IPS-15b (cell line): Measurements from ENCODE around the gene AAR2.

Source experiments
- H3K27me3 ChIP-seq: one replicate; pipeline ENCODE4 v1.6.1; 2013; ENCODE audit warnings: low read length; ENCODE audit not compliant: control insufficient read depth, insufficient read depth
- H3K36me3 ChIP-seq: one replicate; pipeline ENCODE4 v1.6.1; 2013; ENCODE audit warnings: low read length; ENCODE audit not compliant: control insufficient read depth, insufficient read depth
- H3K4me1 ChIP-seq: one replicate; pipeline ENCODE4 v1.6.1; 2013; ENCODE audit warnings: mild to moderate bottlenecking, low read length; ENCODE audit not compliant: control insufficient read depth, insufficient read depth
- H3K4me3 ChIP-seq: one replicate; pipeline ENCODE4 v1.5.1; 2013; ENCODE audit warnings: low read depth, low read length
- H3K9ac ChIP-seq: one replicate; pipeline ENCODE4 v1.6.1; 2013; ENCODE audit warnings: low read depth, mild to moderate bottlenecking, low read length
- H3K9me3 ChIP-seq: one replicate; pipeline ENCODE4 v1.6.1; 2013; ENCODE audit warnings: mild to moderate bottlenecking, low read length; ENCODE audit not compliant: control insufficient read depth, insufficient read depth

AAR2 gene, protein sequence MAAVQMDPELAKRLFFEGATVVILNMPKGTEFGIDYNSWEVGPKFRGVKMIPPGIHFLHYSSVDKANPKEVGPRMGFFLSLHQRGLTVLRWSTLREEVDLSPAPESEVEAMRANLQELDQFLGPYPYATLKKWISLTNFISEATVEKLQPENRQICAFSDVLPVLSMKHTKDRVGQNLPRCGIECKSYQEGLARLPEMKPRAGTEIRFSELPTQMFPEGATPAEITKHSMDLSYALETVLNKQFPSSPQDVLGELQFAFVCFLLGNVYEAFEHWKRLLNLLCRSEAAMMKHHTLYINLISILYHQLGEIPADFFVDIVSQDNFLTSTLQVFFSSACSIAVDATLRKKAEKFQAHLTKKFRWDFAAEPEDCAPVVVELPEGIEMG

DNA sequence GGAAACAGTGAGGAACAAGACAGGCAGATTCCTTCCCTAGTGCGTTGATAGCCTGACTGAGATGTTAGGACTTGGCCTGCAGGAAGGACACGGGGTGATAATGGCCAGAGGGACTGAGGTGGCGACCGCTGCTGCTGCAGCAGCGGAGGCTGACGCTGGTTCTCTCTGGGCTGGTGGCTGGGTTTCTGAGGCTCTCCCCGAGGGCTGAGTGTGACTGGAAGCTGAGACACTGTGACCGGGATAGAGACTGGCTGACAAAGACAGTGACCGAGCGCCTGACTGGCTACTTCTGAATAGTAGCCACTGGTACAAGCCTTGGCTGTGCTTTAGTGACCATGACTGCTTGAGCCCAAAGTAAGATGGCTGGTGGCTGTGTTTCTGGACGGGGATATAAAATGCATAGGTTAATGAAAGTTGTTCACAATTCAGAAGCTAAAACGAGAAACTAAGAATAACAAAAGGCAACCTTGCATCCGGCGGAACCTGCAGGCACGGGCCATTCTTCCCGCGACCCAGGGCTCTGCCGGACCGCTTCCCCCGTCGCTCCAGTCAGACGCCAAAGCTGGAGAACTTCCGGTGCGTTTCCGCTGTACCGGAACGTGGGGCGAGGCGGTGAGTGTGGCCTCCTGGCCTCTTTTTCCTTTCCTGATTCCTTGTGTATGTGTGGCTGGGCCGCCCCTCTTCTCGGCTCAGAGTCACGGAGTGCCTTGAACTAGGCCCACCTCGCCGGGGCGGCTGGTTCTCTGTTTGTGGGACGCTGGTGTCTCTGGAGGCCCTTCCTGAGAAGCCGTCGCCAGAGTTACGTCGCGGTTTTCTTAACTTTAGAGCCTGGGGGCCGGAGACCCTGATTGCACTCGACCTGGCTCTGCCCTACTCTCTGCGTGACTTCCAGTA lies at the start of gene AAR2:
AAR2 (plus strand) TSS at position 587 of the 894 bp plus-strand sequence. CDS start 3,391 bp downstream, outside the sequence.
- peaks cover 12% of the 10 kb centered on the region for H3K36me3 ChIP-seq

DNA sequence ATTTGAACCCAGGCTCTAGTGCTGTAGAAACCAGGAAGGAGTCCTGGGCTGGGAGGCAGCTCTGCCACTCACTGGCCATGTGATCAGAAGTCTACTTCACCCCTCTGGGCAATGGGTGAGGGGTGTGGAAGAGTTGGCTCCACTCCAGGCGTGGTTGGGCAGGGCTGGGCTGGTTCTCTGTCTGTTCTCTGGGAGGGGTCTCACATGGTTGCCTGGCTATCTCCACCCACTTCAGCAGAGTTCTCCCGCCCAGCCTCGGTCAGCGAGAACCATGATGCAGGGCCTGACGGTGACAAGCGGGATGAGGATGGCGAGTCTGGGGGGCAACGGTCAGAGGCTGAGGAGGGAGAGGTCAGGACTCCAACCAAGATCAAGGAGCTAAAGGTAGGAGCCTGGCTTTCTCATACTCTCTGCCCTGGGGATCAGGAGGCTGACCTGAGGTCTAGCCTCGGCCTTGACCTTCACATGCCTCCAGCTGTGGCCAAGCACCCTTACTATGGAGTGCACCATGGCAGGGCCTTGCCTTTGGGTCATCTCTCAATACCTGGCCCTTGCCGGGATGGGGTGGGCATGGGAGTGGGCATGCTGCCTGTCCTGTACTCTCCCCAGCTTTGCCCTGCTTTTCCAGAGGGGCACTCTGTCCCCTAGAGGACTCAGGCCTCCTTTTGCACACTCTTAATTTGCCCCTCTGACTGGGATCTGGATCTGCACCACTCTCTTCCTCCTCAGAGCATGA lies 42.1 kb upstream of the AAR2 start:
- H3K4me1 ChIP-seq, result no peaks in the 10 kb centered on the region
- no peak overlapping the region for H3K9ac ChIP-seq
- peaks cover 13% of the 10 kb centered on the region for H3K36me3 ChIP-seq
- H3K4me3 ChIP-seq, result no peak overlapping the region
- no peaks in the 10 kb centered on the region for H3K27me3 ChIP-seq
- H3K9me3 ChIP-seq, result no peaks in the 10 kb centered on the region

More for the DNA sequence above, at the start of gene AAR2:
- Histone ChIP-seq H3K4me3 (peak within 1 kb of the TSS; percentile 94), H3K9me3 (no peaks in the 10 kb centered on the region), H3K27me3 (no peaks in the 10 kb centered on the region), H3K4me1 (peaks cover 3% of the 10 kb centered on the region), H3K9ac (peak within 1 kb of the TSS; percentile 93)

DNA sequence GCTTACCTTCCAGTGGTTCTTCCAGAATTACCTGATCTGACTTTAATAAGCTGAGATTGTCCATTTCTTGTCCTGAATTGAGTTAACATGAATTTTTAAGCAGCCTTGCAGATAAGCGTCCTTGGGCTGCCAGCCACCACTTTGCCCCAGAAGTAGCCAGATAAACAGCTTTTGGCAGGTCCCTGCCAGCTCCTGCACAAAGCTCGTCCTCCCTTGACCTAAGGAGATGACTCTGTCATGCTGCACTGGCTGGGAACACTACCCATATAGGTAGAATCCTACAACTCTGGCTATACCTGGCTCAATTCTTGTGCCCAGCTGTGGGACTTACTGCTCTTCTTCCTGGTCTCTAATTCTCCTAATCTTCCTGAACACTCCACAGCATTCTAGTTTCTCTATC lies 39.6 kb upstream of the AAR2 start:
- Histone ChIP-seq H3K4me3 (no peak overlapping the region), H3K36me3 (peaks cover 10% of the 10 kb centered on the region), H3K27me3 (no peaks in the 10 kb centered on the region), H3K4me1 (no peaks in the 10 kb centered on the region), H3K9me3 (no peaks in the 10 kb centered on the region), H3K9ac (no peak overlapping the region)

DNA sequence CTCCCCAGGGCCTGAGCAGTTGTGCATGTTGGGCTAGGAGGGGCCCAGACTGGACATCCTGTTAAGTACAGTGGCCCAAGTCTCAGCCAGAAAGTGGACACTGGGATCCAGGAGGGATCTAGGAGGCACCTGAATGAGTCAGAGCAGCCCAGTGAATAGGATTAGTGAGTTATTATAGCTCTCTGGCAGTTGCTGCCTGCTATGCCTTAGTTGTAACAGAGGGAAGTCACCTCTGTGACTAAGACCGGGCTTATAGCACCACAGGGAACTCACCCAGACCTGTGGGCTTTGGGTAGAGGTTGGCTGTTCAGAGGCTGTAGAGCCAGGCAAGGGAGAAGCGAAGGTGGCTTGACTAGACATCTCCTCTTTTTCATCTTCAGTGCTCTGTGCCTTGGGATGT lies 39.0 kb upstream of the AAR2 start:
- Histone ChIP-seq H3K9ac (no peak overlapping the region), H3K9me3 (no peaks in the 10 kb centered on the region), H3K4me1 (no peaks in the 10 kb centered on the region), H3K36me3 (peaks cover 10% of the 10 kb centered on the region), H3K4me3 (no peak overlapping the region), H3K27me3 (no peaks in the 10 kb centered on the region)

DNA sequence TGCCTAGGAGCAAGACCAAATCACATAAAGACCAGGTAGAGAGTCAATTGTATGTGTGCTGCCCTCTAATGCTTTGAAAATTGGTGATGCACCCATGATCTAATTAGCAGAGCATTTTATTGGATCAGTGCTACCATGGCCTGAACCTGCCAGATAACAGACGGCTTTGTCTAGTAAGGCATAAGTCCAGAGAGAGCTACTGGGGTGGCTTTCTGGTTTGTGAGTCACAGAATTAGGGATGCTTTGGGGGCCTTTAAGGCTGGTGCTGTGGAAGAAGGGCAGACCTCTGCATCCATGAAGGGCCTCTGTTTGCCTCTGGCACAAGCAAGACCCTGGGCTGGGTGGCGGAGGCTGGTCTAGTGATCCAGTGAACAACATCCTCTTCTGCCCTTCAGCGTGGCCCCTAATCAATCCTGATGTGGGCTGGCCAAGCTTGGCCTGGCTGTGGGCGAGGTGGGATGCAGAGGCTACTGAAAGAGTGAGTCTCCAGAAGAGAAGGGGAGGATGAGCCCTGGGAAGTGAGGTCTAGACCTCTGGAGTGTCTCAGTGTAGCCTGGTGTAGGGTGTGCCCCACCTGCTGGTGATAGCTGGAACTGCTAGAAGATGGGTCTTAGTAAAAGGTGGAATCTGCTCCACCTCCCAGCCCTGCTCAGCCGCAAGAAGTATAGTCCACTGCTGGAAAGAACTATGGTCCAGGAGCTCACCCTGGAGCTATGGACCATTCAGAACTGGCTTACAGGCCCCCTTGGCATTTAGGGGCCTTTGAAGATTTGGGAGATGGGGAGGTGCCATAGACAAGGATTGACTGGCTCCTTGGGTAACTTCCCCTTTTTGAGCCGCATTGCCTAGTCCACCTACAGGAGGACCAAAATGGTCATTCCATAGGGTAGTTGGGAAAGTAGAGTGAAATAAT lies 36.7 kb upstream of the AAR2 start:
- H3K9me3 ChIP-seq, result no peaks in the 10 kb centered on the region
- H3K4me3 ChIP-seq, result no peak overlapping the region
- no peaks in the 10 kb centered on the region for H3K4me1 ChIP-seq
- no peaks in the 10 kb centered on the region for H3K27me3 ChIP-seq
- H3K9ac ChIP-seq, result no peak overlapping the region
- peaks cover 5% of the 10 kb centered on the region for H3K36me3 ChIP-seq

DNA sequence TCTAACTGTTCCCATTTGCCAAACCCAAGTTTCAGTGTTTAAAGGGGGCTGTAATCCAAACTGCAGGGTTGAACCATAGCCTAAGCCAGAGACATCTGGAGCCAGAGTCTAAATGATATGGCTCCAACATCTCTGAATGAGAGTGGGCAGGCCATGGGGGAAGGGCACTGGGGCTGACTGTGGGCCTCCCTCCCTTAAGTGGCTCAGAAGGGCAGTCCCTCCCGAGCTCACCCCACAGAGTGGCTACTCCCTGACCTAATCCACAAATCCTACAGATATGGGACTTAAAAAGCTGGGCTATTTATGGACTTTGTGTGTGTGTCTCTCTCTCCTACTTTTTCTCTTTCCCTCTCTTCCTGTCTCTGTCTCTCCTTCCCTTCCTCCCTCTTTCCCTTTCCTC lies 35.8 kb upstream of the AAR2 start:
- Histone ChIP-seq H3K27me3 (no peaks in the 10 kb centered on the region), H3K36me3 (peaks cover 5% of the 10 kb centered on the region), H3K4me1 (no peaks in the 10 kb centered on the region), H3K9me3 (no peaks in the 10 kb centered on the region), H3K4me3 (no peak overlapping the region), H3K9ac (no peak overlapping the region)

DNA sequence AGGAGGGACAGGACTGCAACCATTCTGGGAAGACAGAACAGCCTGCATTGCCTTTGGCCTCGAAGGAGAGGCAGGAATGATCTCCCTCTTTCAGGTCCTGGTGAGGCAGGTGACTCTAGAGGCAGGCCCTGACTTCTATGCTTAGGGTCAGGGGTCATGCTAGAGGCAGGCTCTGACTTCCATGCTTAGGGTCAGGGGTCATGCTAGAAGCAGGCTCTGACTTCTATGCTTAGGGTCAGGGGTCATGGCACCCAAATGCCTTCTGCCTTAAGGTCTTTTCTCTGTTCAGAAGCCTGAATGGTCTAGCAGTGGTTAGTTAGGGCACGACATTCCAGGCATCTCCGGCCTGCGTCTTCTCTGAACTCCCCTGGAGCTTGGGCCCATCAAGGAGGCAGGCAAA lies 35.1 kb upstream of the AAR2 start:
- no peak overlapping the region for H3K9ac ChIP-seq

DNA sequence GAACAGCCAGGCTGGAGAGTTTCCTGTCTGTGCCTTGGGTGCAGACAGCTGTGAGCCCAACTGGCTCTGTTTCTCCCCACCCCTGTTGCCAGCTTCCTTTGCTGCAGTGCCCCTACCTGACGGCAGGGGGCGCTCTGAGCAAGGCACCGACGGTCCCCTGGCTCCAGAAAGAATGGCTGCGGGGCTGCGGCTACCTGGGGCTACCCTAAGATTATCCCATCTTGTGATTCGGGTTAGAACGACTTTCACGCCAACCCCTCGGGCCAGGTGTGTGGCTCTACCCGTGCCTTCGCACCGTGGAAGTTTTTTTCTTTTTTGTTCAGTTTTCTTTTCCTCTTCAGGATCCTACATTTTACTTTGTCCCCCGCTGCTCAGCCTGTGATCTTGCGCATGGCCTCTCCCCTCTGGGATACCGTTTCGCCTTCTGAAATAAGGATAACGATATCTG lies 33.4 kb upstream of the AAR2 start:
- Histone ChIP-seq H3K27me3 (no peaks in the 10 kb centered on the region), H3K9ac (no peak overlapping the region), H3K36me3 (peaks cover 2% of the 10 kb centered on the region), H3K4me1 (no peaks in the 10 kb centered on the region), H3K9me3 (no peaks in the 10 kb centered on the region), H3K4me3 (no peak overlapping the region)

More for the DNA sequence above, 35.1 kb upstream of the AAR2 start:
- H3K4me1 ChIP-seq, result no peaks in the 10 kb centered on the region
- no peak overlapping the region for H3K4me3 ChIP-seq
- H3K36me3 ChIP-seq, result peaks cover 4% of the 10 kb centered on the region
- no peaks in the 10 kb centered on the region for H3K9me3 ChIP-seq
- H3K27me3 ChIP-seq, result no peaks in the 10 kb centered on the region

DNA sequence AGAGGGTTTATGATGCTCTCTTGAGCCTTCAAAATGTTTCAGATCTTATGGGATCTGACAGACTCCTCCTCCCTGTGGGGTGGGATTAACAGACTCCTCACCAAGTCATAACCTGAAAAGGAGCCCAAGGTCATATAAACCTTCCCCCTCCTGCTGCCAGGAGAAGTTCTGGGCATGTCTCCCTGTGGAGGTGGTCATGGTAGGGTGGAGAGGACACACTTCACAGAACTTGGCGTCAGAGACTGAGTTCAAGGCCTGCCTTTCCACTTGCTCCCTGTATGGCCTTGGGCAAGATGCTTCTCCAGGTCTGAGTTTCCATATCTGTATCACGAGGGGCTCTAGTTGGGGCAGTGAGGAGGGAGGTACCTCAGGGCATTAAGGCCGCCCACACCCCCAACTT lies 32.4 kb upstream of the AAR2 start:
- Histone ChIP-seq H3K4me1 (no peaks in the 10 kb centered on the region), H3K4me3 (no peak overlapping the region), H3K9me3 (no peaks in the 10 kb centered on the region), H3K27me3 (no peaks in the 10 kb centered on the region), H3K36me3 (peaks cover 2% of the 10 kb centered on the region), H3K9ac (no peak overlapping the region)

DNA sequence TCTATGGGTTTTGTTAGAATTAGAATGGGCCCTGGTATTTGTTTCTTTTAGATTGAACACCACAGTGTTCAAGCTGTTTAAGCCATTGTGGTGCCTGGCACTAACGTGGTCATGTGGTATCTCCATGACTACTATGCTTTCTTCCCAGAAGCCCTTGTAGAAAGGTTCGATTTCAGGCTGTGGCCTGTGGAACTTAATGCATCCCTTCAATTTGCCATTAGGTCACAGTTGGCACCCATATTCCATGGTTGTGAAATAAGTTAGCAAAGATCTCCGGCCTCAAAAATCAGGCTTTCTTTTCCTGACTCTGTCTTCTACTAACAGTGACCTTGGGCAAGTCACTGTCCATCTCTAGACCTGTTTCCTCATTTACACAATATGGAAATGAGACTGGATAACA lies 31.3 kb upstream of the AAR2 start:
- H3K4me1 ChIP-seq, result no peaks in the 10 kb centered on the region
- peaks cover 2% of the 10 kb centered on the region for H3K36me3 ChIP-seq
- H3K4me3 ChIP-seq, result no peak overlapping the region
- H3K9ac ChIP-seq, result no peak overlapping the region
- H3K27me3 ChIP-seq, result no peaks in the 10 kb centered on the region
- H3K9me3 ChIP-seq, result no peaks in the 10 kb centered on the region

DNA sequence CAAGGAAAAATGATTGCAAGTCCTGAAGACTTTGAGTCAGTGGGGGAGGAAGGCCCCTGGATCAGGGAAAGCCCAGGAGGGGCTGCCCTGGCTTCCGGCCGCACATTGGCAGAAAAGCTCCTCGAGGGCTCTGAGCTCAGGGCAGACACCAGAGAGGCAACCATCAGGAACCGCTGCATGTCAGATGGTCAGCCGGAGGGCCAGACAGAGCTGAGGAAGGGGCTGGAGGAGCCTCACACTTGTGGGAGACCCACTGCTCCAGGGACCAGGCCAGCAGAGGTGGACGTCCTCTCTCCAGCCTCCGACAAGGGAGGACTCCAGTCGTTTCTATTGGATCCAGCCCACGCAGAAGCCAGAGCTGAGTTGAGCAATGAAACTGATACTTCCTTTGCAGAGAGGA lies 30.2 kb upstream of the AAR2 start:
- Histone ChIP-seq H3K4me3 (no peak overlapping the region), H3K27me3 (no peaks in the 10 kb centered on the region), H3K36me3 (peaks cover 2% of the 10 kb centered on the region), H3K9ac (no peak overlapping the region), H3K9me3 (no peaks in the 10 kb centered on the region), H3K4me1 (no peaks in the 10 kb centered on the region)
